HG03108 (cell line): ENCODE measurements around the gene CABCOCO1.

Source experiments
- ATAC-seq: cut with Tn5 transposase; IDR thresholded peaks from one replicate; pipeline ENCODE4 v1.9.1; 2021; ENCODE audit warnings: moderate library complexity; ENCODE audit not compliant: unreplicated experiment

CABCOCO1 gene

DNA sequence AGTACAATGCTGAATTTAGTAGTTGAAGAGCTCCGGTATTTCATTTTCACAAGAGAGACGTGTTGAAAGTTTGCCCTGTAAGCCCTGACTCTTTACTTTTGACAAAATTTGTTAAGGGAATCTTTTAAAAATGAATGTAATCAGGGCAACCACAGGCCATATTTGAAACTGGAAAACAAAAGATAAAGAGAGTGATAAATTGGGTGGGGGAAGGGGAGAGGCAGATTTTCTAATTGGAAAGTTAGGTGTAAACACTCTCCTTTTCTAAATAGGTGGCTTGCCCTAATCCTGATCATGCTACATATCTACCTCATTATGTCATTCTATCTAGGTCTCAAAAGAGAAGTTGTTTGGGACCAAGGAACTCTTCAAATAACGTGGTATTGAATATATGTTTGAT lies 90.7 kb downstream of the CABCOCO1 start:
- ATAC-seq: no peak

DNA sequence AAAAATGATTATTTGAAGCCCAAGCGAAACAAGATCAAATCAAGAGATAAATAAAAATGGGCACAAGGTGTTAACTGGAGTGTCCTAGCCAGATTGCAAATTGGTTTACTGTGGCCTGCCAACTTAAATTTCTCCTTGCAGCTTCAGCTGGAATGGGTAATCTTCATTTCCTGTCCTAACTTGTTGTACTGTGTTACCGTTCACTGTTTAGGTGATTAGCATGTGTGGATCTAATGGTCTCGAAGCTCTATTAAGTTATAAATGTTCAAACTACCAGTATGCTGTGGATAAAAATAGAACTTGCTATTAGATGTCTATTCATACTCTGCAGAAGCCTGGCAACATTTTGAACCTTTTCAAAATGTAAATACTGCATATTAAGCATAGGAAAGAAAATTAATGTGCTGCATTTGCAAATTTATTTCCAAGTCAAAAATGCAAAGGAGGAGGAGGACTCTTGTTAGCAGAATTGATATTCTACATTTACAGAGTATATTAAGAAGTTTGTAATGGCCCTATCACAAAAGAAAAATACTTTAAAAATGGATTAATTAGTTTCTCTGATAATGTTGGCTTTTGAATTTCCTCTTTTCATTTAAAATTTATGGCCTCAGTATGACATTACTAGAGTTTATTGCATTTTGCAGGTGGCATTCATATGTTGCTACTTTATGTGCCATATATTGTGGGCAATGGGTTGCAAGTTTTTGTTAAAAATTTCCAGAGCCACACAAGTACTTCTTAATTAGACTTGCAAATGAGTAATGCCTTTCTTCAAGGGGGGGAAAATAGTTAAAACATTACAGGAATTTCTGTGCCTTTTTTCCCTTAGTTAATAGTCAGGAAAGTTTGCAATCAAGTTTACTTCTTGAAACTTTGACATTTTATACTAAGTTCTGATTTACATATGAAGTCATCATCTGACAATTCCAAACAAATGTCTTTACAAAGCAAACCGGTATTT lies 92.1 kb downstream of the CABCOCO1 start:
- no peak for ATAC-seq

DNA sequence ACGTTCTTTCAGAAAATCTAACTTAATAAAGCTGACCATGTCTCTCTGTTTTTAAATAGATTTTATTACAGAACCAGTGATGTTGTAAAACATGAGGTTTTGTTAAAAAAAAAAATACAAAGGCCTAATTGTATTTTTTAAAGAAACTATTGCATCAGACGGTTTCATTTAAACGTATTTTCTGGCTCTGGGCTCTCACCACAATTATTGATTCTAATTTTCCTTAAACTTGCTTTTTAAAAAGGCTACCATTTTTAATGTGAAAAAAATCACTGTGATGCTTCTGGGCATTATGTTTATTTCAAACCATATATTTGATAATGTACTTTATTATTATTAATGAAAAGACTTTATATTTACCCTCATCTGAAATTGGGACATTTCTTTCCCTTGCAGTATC lies 94.3 kb downstream of the CABCOCO1 start:
- no peak for ATAC-seq

DNA sequence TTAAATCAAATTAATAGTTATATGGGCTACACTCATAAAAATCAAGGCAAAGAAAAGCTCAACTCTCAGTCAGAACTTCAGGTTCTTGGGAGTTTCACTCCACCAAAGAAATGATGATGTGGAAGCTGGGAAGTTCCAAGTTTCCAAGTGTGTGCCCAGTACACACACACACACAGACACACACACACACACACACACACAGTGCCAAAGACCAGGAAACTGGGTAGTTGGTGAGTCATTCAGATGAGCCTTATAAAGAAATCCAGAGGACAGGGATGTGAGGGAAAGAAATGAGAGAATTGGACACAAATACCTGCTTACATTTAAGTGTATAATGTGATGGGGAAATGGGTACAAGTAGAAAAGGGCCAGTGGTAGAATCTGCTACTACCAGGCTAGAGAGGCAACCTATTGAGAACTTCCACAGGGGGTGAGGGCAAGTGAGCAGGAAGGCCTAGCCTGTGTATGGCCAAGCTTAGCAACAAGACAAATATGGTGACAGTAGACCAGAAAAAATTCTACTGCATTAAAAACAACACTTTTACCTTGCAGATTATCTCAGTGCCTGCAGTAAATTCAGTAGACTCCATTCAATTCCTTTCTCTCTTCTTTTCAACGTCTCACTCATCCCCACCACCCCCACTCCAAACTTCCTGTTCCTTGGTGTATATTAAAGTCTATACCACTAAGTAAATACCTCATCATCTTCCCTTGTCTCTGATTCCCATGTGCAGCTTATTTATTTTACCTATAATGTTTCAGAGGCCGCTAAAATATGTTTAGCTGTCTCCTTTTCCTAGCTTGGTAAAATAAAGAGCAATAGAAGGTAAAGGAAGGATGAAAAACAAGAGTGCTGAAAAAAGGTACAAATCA lies 95.0 kb downstream of the CABCOCO1 start:
- ATAC-seq: no peak

DNA sequence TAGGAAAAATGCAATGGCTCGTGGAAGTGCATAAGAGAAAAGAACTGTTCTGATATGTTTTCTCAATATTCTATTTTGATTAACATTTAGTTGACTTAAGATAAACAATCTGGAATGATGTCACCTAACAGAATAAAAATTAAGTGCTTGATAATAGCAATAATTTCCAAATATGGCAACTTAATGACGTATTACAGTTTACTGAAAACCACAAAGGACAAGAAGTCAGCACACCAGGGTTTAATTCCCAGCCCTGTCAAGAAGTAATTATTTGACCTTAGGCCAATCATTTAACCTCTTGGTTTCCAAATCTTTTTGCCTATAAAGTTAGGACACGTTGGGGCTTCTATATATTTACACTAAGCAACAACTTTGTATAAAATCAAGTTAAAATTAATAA lies 95.7 kb downstream of the CABCOCO1 start:
- no peak for ATAC-seq

DNA sequence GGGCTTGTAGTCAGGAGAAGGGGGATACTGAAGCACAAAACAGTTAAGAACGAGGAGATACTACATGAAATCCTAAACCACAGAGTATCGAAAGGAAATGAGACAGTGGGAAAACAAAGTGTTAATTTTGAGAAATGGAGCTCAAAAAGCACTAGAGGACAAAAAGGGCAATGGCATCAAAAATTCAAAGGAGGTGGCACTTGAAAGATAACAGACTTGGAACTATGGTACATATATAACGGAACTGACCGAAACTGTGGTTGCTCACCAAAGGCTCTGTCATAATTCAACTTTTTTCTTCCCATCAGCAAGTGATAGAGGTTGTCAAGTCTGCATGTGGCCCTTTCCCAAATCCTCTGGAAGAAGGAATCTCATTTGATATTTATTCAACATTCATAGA lies 97.0 kb downstream of the CABCOCO1 start:
- no peak for ATAC-seq

GRCh38 chr10:61760943-61761824 lies 98.5 kb downstream of the CABCOCO1 start:
- ATAC-seq: no peak

- no peak for ATAC-seq
Observed at GRCh38 chr10:61761825-61762217, 99.1 kb downstream of the CABCOCO1 start.

DNA sequence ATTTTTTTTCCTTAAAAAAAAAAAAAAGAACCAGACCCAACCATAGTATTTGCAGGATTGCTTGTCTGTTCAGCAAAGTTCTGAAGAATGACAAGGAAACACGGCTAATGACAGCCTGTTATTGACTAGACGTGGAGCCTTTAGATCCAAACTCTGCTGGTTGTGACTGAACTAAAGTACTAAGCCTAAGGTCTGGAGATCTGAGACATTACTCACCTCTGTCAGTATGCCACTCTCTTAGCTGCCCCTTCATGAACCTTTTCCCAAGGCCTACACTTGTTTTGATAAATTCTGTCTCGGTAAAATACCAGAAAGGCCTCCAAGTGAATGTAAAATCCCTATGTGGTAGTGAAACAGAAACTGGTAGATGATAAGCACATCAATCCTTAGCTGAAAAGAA lies 101.0 kb downstream of the CABCOCO1 start:
- no peak for ATAC-seq

DNA sequence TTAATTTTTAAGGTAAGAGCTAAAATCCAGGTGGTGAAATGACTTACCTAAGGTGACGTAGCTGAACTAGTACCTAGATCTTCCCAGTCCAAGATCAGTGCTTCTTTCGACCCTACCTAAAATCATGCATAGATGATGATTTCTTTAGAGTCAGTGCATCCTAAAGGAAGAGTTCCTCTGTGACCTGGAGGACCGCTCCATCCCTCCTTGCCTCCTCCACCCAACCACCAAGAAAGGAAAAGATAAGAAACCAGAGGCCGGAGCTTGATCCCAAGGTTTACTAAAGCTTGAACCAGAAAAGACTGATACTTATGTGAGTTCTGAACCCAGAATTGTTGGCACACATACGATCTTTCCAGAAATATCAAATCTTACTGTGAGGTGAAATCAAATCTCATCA lies 101.8 kb downstream of the CABCOCO1 start:
- no peak for ATAC-seq

DNA sequence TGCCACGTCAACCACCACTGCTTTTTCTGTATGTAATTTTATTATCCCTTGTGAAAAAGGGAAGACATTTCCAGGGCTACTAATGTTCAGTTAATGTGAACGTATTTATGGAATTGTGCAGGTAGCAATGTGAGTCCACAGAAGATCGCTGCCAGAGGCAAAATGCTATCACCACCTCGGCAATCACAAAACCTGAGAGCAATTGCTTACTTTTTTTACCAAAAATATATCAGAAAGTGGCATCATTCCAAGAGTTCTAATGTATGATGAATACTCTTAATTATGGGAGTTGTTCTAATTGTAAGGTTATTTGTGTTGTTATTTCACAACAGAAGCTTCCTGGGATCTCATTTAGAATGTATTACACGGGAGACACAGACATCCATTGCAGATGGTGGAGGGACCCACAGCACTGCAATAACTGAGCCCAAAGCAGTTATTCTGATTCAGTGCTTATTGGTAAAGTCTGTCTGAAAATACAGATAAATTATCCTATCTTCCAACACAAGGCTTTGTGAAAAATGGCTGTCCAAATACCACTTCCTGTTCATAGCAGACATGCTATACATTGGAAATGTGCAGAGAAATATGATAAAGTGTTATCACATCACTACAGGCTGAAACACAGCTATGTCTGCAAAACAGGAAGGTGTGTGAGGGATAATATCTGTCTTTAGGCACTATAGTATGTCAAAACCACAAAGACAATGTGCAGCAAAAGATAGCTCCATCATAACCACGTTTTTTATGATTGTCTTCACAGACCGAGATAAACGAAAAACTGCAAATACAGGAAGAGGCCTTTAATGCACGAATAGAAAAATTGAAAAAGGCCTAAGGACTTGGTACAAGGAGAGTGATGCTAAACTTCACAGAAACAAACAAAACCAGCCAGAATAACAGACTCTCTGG lies 102.7 kb downstream of the CABCOCO1 start:
- no peak for ATAC-seq

DNA sequence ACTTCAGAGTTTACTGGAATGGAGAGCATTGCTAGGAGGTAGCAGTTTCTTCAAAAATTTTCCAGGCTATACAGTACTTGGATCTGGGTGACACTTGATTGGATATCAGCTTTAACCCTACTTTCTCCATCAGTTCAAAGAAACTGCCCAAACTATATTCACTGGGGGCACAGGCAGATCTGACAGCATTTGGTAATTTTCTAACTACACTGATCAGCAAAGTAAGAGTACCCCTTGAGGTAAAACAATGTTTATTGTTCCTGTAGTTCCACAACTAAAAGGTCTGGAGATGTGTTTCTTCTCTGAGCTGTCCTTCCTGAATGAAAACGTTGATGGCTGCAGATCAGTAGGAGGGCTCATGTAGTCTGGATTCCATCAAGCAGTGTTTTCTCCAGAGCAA lies 104.2 kb downstream of the CABCOCO1 start:
- ATAC-seq: no peak

DNA sequence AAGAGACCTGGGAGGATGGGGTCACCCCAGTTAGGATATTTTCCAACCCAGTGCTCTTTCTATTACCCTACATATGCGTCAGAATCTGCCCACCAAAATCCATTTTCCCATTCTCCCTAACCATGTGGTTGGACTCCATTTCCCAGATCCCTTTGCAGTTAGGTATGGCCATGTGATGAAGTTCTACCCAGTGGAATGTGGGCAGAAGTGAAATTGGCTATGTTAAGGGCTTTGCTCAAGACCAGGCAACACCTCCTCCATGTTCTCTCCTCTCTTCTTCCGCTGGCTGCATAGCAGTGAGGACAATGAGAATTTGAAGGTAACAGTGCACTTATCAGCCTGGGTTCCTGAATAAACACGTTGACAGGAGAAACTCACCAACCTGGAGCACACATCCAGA lies 111.3 kb downstream of the CABCOCO1 start:
- ATAC-seq: no peak

GRCh38 chr10:61775111-61775510 lies 112.4 kb downstream of the CABCOCO1 start:
- ATAC-seq: no peak

DNA sequence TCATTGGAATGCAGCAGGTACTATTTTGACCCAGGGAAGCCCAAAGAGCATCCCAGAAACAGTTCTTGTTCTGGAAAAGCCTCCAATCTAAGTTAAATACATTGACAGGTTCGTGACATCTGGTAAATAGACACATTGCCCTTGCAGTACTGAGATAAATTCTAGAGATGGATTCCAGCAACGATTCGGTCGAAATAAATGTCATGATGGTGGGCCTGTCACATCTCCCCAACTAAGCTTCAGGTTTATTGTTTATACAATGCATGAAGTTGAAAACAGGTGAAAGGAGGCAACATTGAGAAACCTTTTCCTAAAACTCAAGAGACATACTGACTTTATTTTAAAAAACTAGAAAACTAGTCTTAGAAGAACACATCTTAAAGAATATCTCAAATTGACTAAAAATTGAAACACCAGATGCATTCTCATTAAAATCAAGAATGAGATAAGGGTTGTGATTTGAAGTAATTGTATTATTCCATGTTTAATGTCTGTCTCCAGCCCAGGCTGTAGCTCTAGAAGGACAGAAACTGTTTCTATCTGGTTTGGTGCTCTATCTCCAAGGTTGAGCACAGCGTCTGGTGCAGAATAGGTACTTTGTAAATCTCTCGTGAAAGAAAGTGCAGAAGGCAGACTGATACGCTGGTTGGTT lies 114.0 kb downstream of the CABCOCO1 start:
- no peak for ATAC-seq

- no peak for ATAC-seq
Observed at GRCh38 chr10:61778137-61778536, 115.4 kb downstream of the CABCOCO1 start.

- ATAC-seq: no peak
Observed at GRCh38 chr10:61779276-61779675, 116.5 kb downstream of the CABCOCO1 start.

- no peak for ATAC-seq
Observed at GRCh38 chr10:61779950-61780659, 117.4 kb downstream of the CABCOCO1 start.

GRCh38 chr10:61780732-61781131 lies 118.0 kb downstream of the CABCOCO1 start:
- ATAC-seq: no peak
